ENCODE results near the gene PPP6R2.

The PPP6R2 gene

DNA sequence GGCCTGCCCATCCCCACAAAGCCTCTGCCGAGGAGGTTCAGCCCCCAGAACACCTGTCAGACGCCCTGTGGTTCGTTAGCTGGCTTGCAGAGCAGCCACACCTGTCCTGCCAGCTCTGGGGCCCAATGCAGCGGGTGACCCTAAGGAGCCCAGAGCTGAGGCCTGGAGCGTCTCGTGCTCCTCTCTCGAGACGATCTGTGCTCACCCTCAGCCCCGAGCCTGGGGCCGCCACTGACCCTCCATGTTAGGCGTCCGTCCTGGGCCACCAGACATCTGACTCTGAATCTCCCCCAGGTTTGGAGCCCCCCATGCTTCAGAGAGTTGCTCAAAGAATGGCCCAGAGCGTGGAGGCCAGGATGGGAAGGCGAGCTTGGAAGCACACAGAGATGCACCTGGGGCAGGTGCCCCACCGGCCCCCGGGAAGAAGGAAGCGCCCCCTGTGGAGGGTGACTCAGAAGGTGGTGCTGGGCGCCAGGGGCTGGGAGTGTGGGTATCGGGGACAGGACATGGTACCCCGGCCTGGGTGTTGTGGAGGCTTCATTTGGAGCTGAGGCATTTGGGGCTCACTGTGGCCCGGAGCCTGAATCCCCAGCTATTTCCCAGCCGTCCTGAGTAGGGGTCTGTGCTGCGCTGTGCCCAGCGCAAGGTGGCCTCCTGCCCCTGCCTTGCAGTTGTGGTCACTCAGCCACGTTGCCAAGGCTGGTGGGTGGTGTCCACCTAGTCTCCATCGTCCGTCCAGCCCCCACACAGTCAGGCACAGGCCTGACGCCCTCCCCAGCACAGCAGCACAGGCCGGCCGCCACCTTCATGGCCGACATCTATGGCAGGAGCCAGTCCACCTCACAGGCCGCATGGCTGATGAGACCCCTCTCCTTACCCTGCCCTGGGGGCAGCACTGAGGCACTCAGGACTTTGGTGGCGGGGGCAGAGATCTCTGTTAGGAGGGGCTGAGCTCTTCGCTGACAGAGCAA is 95.5 kb downstream of the PPP6R2 start:
- DNase-seq (ENCODE audit: low spot score): no peak
- in situ Hi-C loops (cut with MboI; ENCODE audit: low sequenced_read_pairs, unreplicated experiment): no loop called here
- TF ChIP-seq, protein P1, sequence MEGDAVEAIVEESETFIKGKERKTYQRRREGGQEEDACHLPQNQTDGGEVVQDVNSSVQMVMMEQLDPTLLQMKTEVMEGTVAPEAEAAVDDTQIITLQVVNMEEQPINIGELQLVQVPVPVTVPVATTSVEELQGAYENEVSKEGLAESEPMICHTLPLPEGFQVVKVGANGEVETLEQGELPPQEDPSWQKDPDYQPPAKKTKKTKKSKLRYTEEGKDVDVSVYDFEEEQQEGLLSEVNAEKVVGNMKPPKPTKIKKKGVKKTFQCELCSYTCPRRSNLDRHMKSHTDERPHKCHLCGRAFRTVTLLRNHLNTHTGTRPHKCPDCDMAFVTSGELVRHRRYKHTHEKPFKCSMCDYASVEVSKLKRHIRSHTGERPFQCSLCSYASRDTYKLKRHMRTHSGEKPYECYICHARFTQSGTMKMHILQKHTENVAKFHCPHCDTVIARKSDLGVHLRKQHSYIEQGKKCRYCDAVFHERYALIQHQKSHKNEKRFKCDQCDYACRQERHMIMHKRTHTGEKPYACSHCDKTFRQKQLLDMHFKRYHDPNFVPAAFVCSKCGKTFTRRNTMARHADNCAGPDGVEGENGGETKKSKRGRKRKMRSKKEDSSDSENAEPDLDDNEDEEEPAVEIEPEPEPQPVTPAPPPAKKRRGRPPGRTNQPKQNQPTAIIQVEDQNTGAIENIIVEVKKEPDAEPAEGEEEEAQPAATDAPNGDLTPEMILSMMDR (IDR thresholded peaks at IDR 0.05; ENCODE audit: borderline replicate concordance, control extremely low read depth, extremely low read depth, insufficient read depth, missing control alignments): no peak

DNA sequence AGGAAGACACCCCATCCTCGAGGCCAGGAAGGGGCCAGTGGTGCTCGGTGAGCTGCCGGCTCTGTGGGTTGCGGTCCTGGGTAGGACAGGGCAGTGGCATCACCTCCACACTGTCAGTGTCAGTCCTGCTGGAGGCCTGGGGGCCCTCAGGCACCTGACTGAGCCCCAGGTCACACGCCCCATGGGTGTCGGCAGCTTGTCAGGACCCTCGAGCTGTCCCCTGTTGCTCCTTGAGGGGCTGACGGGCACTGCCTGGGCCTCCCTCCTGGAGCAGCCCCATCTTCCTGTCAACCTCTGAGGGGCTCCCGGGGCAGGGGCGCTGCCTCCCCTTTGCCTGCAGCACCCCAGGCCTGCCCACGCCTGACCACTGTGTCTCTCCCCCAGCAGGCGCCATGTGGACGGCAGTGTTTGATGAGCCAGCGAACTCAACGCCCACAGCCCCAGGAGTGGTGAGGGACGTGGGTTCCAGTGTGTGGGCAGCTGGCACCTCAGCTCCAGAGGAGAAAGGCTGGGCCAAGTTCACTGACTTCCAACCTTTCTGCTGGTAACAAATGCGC is 96.3 kb downstream of the PPP6R2 start:
- in situ Hi-C loops (cut with MboI; ENCODE audit: low sequenced_read_pairs, unreplicated experiment): no loop called here
- TF ChIP-seq, protein P1 (IDR thresholded peaks at IDR 0.05; ENCODE audit: borderline replicate concordance, control extremely low read depth, extremely low read depth, insufficient read depth, missing control alignments): no peak
- no peak for DNase-seq (ENCODE audit: low spot score)

DNA sequence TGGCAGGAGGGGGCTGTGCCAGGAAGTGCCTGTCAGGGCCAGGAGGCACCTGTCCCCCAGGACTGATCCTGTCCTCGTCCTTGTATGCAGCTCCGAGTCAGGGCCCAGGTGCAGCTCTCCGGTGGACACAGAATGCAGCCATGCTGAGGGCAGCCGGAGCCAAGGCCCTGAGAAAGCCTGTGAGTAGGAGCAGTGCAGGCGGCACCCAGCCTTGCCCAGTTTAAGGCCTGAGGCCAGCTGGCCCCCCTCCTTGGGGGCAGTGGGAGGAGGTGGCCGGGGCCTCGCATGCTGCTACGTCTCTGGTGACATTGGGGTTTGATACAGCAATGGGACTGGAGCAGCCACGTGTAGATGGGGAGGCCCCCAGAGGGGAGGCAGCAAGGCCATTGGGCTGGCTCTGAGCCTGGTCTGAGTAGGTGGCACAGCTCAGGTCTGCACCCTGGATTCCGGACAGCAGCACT is 96.8 kb downstream of the PPP6R2 start:
- no peak for DNase-seq (ENCODE audit: low spot score)
- in situ Hi-C loops (cut with MboI; ENCODE audit: low sequenced_read_pairs, unreplicated experiment): no loop called here
- TF ChIP-seq, protein P1 (IDR thresholded peaks at IDR 0.05; ENCODE audit: borderline replicate concordance, control extremely low read depth, extremely low read depth, insufficient read depth, missing control alignments): no peak

DNA sequence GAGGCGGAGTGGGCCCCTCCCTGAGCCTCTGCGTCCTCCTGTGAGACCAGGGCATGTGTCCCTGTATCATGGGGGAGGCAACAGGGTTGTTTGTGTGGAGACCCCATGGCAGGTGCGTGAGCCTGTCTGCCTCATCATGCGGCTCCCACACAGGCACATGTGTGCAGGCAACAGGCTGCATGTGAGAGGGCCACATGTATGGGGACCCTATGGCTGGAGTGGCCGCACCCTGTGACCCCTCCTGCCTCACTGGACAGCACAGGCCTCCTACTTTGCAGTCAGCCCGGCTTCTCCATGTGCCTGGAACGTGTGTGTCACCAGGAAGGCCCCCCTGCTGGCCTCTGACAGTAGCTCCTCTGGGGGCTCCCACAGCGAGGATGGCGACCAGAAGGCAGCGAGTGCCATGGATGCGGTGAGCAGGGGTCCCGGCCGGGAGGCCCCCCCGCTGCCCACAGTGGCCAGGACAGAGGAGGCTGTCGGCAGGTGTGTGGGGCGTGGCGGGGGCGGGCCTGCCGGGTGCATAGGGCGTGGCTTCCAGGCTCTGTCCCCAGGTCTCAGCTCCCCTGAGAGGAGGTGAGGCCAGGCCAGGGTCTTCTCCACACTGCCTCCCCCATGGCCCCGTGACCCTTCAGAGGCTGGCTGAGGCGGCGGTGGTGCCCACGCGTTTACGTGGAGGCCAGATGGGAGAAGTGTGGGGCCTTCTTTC is 97.6 kb downstream of the PPP6R2 start:
- TF ChIP-seq, protein P1 (IDR thresholded peaks at IDR 0.05; ENCODE audit: borderline replicate concordance, control extremely low read depth, extremely low read depth, insufficient read depth, missing control alignments): no peak
- in situ Hi-C loops (cut with MboI; ENCODE audit: low sequenced_read_pairs, unreplicated experiment): no loop called here

DNA sequence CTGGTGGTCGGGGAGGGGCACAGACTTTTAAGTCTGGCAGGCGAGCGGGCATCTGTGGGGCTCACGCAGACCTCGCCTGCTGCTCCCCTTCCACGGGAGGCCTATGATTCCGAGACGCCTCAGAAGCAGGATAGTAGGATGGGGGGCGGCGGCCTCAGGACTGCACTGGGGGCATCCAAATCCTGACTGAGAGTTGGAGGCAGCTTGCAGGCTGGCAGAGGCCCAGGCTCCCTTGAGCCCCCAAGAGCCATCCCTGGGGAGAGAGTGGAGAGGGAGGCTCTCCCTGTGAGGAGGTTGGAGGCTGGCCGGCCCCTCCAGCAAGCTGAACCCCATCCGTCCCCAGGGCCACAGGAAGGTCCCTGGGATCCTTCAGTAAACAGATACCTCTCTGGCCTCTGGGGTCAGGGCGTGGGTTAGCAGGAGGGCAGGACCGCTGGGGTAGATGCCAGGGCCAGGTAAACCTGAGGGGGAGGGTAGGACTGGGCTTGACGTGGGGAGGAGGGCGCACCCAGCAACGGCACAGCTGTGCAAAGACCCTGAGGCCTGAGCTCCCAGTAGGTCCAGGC is 98.4 kb downstream of the PPP6R2 start:
- in situ Hi-C loops (cut with MboI; ENCODE audit: low sequenced_read_pairs, unreplicated experiment): no loop called here
- TF ChIP-seq, protein P1 (IDR thresholded peaks at IDR 0.05; ENCODE audit: borderline replicate concordance, control extremely low read depth, extremely low read depth, insufficient read depth, missing control alignments): no peak
- DNase-seq (ENCODE audit: low spot score): no peak

More for the DNA sequence above, 97.6 kb downstream of the PPP6R2 start:
- no peak for DNase-seq (ENCODE audit: low spot score)

DNA sequence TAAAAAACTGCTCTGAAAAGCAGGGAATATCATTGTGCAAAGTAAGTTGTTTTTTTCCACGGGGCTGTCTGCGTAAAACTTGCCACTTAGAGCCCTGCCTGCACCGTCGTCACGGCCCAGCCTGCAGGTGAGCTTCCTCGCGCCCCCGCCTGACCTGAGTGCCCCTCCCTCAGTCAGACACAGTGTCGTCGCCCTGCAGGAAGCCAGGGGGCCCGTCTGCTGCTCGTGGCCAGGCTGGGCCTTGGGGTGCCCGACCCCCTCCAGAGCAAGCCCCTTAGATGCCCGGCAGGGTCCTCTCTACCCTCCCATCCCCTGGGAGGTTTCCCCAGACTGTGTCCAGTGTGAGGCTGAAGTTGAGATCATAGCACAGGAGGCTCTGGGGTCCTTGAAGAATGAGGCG is 100.1 kb downstream of the PPP6R2 start:
- DNase-seq (ENCODE audit: low spot score): no peak
- TF ChIP-seq, protein P1 (IDR thresholded peaks at IDR 0.05; ENCODE audit: borderline replicate concordance, control extremely low read depth, extremely low read depth, insufficient read depth, missing control alignments): no peak
- in situ Hi-C loops (cut with MboI; ENCODE audit: low sequenced_read_pairs, unreplicated experiment): no loop called here
